IPS-18c (cell line): ENCODE data around the gene SLC35B4.

ENCODE experiments used
- H3K4me3 ChIP-seq: 2 replicates; pipeline ENCODE4 v1.7.0; 2013; ENCODE audit warnings: low read depth, mild to moderate bottlenecking, low read length, moderate library complexity; ENCODE audit not compliant: insufficient read depth
- H3K9me3 ChIP-seq: one replicate; pipeline ENCODE4 v1.6.1; 2013; ENCODE audit warnings: mild to moderate bottlenecking, low read length, moderate library complexity; ENCODE audit not compliant: control insufficient read depth, insufficient read depth

Gene SLC35B4

DNA sequence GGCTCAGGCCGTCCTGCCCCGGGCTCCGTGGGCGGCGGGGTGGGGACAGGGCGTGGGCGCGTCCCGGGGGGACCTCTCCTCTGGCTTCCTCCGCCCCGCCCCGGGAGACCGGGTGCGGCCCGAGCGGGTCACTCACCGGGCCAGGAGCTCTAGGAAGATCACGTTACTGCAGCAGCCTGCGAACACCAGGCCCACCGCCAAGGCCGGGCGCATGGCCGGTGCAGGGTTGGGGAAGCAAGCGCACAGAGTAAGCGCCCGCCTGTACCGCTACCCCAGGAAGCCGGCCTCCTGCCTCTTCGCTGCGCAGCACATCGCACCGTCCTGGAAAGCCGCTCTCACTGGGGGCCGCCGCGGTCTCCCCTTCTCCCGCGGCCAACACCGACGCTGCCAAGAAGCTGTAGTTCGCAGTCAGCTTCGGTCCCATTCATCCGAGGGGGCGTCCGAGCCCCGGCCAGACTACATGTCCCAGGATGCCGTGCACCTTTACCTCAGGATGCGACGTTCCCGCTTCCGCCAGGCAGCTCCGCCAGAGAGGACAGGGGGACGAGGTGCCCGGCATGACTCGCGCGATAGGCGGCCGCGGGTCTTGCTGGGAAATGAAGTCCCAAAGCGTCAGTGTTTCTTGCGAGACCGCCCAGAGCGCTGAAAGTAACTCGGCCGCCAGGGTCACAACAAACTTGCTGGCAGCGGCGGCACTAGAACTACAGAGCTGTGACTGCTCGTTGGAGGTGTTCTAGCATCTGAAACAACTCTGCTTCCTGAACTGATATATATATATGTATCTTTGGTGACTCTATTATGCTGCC lies at the start of gene SLC35B4:
Gene SLC35B4, minus strand, starts transcription at position 392 of the 806 bp plus-strand sequence. Its CDS starts 179 bp downstream, at position 213.
- Histone ChIP-seq H3K9me3 (no peaks in the 10 kb centered on the region), H3K4me3 (peak within 1 kb of the TSS; percentile 88)

DNA sequence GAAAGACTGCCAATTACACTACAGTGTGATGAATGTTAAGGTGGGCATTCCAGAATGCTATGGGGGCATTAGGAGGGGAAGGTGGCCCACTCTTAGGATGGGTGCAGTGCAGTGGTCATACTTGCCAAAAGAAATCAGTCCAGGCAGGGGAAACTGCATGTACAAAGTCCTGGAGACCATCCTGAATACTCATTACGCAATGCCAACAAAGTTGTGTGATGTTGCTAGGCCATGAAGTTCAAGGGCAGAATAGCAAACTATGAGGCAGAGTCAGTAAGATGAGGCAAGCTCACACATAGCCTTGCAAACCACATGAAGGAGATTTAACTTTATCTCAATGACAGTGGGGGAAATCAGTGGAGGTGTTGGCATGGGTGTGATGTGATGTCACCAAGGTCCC lies 49.8 kb upstream of the SLC35B4 start:
- no peaks in the 10 kb centered on the region for H3K9me3 ChIP-seq

DNA sequence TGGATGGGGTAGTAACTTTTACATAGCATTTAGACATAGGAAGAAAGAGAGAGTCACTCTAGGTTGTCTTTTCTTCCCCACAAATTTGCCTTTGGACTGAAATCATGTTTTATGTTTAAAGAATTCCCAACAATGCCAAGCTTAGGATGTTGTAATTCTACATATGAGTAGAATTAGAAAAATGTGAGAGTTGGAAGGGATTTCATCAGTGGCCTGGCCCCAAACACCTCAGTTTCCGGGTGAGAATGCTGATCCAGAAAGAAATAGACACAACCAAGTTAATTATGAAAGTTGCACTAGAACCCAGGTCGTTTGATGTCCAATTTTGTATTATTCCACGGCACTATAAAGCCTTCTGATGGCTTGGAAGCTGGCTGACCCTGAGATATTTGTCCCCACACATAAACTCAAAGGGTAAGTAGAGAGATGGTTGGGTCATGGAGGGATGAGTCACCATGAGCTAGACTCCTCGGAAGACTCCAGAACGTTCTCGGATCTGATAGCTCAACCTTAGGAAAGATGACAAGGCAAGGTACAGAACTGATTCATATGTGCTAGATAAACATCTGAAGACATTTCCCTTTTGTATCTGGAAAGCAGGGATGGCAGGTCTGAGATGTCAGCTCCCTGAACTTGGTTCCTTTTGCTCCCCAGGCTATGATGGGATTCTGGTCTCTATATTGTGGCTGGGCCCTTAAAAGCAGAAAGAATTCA lies 48.8 kb upstream of the SLC35B4 start:
- Histone ChIP-seq H3K9me3 (no peaks in the 10 kb centered on the region), H3K4me3 (no peak overlapping the region)

More for the DNA sequence above, 49.8 kb upstream of the SLC35B4 start:
- no peak overlapping the region for H3K4me3 ChIP-seq

GRCh38 chr7:134364619-134365037 lies 47.9 kb upstream of the SLC35B4 start:
- no peaks in the 10 kb centered on the region for H3K9me3 ChIP-seq
- no peak overlapping the region for H3K4me3 ChIP-seq

DNA sequence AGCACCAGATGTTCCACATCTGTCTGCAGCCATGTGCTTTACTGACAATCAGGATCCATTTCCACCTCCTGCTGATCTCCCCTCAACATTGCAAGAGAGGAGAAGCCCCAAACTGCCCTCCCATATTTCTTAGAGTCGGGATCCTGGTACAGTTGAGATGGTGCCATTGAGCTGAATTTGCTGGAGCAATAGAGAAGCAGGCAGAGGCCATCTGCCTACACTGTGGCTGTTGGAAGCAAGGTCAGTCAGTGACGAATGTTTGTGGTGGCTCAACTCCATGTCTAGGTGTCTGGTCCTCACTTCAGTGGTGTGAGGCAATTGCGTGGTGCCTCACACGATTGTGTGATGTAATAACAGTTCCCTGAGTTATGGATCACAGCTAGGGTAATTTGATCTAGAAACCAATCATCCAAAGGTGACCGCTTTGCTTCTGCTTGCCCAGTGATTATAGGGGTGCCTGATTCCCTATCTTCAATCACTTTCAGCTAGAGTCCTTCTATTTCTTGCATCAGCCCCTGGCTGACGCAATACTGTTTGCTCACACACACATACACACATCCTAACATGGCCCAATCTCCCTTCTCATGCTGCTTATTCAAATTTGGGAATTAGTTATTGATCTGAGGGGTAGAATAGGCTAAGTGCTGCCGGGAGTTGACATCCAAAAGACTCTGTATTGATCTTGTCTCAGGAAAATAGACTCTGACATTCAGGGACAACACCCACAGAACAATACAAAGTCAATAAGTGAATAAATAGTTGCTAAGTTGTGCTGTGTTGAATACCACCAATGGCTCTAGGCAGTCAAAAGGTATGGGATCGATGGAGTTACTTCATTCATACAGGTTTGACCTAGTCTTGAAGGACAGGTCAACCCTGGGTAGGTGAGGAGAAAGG lies 46.1 kb upstream of the SLC35B4 start:
- no peak overlapping the region for H3K4me3 ChIP-seq

DNA sequence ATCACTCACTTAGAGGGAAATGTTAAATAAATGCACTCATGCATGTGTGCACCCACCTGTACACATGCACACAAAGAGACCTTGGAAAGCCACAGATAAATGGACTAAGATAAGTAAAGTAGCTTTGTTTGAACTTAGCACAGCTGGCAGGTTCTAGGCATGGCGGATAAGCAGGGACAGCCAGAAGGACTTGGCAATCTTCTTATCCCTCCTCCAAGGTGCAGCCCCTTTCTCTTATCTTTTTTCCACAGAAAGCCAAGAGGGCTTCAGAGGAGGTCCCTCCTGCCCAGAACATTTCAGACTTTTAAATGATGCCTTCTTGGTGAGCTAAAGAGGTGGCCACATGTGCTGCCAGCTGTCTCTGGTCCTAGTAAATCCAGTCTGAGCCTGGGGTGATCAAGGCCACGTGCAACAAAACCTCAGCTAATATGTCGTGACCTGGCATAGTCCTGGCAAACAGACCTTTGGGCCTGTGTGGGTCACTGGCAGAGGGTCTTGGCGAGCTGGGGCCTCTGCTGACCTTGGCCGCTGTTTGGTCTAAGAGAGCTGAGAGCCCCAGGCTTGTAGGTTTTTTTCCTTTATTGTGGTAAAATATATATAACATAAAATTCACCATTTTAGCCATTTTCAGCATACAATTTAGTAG lies 43.2 kb upstream of the SLC35B4 start:
- H3K4me3 ChIP-seq, result no peak overlapping the region
- H3K9me3 ChIP-seq, result no peaks in the 10 kb centered on the region

More for the DNA sequence above, 46.1 kb upstream of the SLC35B4 start:
- no peaks in the 10 kb centered on the region for H3K9me3 ChIP-seq

- no peaks in the 10 kb centered on the region for H3K9me3 ChIP-seq
- H3K4me3 ChIP-seq, result no peak overlapping the region
These were observed 40.8 kb upstream of the SLC35B4 start for GRCh38 chr7:134357486-134357885.

GRCh38 chr7:134356421-134356936 lies 39.7 kb upstream of the SLC35B4 start:
- Histone ChIP-seq H3K4me3 (no peak overlapping the region), H3K9me3 (no peaks in the 10 kb centered on the region)

GRCh38 chr7:134355927-134356326 lies 39.2 kb upstream of the SLC35B4 start:
- Histone ChIP-seq H3K9me3 (no peaks in the 10 kb centered on the region), H3K4me3 (no peak overlapping the region)

DNA sequence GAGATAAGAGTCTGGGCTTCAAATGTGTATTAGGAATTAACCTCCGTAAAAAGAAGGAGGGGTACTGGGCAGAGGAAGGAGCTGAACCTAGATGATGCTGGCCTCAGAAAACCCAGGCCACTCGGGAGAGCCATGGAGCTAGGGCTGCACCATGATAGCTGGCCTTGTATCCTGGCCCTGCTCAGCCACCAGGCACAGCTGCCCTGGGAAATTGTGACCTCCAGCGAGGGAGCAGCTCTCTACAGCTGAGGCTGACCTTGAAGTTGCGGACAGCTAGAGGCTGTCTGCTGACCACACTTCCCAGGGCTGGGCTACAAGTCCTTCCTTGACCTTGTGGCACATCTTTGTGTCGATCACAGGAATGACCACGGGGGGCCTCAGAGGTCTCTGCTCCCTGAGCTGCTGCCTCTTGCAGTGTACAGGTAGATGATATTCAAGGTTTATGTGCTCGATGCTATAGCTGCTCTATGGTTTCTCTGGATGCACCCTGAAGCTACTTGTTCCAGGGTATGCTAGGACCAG lies 38.3 kb upstream of the SLC35B4 start:
- Histone ChIP-seq H3K9me3 (no peaks in the 10 kb centered on the region), H3K4me3 (no peak overlapping the region)

DNA sequence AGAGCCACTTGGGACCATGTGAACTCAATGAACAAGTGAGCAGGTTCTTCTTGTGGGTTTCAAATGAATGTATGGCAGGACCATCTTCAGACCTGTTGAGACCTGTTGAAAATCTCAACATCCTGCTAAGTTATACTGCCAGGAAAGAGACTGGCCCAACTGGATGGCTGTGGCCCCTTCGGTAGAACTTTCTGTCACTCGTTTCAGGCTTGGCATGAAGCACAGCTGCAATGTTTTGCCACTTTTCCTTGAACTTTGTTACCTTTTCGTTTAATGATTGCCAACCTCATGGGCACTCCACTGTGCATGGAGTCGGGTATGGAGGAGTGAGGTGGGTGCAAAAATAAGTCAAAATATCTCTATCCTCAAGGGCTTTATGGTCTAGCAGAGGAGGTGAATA lies 36.7 kb upstream of the SLC35B4 start:
- Histone ChIP-seq H3K9me3 (no peaks in the 10 kb centered on the region), H3K4me3 (no peak overlapping the region)

- no peaks in the 10 kb centered on the region for H3K9me3 ChIP-seq
- H3K4me3 ChIP-seq, result no peak overlapping the region
These were observed 34.7 kb upstream of the SLC35B4 start for GRCh38 chr7:134351424-134351823.

DNA sequence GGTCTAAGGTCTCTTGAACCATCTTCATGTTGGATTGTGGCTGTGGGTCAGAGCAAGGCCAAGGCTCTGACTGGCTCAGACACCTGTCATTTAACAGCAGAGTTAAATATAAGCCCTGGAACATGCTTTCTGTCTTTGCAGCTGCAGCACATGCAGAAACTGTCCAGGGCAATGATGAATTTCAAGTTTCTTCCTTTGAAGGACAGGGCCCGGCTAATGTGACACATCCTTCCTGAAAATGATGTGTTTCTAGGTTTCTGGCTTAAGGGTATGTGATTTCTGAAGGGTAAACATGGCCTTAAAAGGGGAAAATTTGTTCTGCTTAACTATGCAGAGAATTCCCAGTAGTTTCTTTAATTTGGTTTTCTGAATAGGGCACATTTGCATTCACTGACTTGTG lies 34.0 kb upstream of the SLC35B4 start:
- H3K4me3 ChIP-seq, result no peak overlapping the region
- no peaks in the 10 kb centered on the region for H3K9me3 ChIP-seq

DNA sequence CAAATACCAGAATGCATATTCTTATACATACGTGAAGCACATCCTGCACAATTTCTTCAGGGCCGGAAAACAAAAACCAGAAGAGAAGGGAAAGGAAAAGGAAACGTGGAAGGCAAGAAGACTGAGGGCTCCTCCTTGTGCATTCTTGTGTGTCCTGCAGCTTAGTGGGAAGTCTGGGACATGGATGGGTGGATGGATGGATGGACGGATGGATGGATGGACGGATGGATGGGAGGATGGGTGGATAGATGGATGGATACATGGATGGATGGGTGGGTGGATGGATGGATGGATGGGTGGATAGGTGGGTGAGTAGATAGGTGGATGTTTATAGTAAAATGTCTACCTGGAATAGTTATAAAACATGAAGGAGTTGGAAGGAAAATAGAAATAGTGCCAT lies 30.8 kb upstream of the SLC35B4 start:
- no peak overlapping the region for H3K4me3 ChIP-seq

DNA sequence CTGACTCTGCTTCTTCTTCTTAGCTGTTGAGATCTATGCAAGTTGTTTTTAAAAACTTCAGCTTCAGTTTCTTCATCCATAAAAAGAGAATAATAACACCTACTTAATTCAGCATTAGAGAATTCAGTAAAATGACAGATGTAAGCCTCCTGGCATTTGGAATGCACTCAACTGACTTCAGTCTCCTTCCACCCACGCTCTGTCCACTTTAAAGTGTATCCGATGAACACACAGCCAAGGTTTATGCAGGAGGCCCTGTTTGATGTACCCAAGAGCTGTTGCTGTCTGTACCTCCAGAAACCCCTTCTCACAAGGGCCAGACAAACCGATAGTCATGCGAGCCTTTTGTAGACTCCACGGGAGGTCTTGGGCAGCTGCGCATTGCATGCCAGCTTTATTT lies 27.1 kb upstream of the SLC35B4 start:
- Histone ChIP-seq H3K4me3 (no peak overlapping the region), H3K9me3 (no peaks in the 10 kb centered on the region)

More for the DNA sequence above, 30.8 kb upstream of the SLC35B4 start:
- H3K9me3 ChIP-seq, result no peaks in the 10 kb centered on the region

DNA sequence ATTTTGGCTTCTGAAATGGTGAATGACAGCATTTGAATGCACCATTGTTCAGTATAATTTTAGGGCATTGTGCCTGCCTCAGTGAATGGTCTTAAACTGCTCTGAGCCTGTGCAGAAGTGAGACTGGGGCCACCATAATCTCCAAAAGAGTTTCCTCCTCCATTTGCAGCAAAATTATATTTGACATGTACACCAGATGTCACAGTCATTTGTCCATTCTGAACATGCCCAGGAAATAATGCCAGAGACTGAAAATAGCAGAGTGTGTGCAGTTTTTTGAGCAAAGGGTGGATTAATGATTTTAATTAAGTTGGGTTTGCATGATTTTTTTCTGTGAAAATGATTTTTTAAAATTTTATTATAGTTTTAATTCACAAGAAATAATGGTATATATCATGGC lies 26.4 kb upstream of the SLC35B4 start:
- Histone ChIP-seq H3K4me3 (no peak overlapping the region), H3K9me3 (no peaks in the 10 kb centered on the region)

DNA sequence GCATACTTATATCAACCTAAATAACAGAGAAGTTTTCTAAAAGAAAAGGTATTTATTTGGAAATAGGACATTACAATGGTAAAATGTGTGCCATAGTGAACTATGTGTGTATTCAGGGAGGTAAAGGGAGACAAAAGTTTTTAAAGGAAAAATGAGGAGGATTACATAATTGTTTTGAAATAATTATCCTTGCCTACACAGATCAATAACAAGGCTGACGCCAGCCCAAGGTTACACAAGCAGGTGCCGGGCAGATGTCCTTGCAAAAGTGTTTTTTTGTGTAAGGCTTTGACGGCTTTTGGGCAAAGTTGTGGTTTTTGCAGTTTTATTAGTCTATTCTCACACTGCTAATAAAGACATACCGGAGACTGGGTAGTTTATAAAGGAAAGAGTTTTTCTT lies 22.7 kb upstream of the SLC35B4 start:
- Histone ChIP-seq H3K9me3 (peaks cover 2% of the 10 kb centered on the region), H3K4me3 (no peak overlapping the region)
